DMS 273 (cell line): ENCODE measurements around the gene FOXI3.
"Not testable (repeated sequence)": the region's sequence is repeated elsewhere in the genome, so short reads cannot be mapped to it uniquely, and the experiment has no call there.

Source experiments
- DNase-seq: peaks from one replicate; lab custom pipeline; 2025; ENCODE audit not compliant: unreplicated experiment; lab: John Stamatoyannopoulos, UW

FOXI3 gene

DNA sequence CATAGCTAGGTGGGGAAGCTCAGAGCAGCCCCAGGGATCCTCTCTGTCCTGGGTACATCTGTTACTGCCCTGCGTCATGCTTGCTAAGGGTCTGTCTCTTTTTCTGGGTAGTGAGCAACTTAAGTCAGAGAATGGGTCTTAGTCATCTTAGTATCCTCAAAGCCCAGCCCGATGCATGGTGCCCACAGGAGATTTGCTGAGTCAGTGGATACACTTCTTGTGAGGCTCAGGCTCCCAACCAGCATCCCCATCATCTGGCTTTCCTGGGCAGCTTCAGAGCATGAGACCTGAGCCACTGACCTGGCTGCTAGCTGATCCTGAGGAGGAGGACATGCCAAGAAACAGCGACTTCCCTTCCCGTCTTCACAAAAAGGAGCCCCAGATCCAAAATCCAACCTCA, 10.0 kb downstream of the FOXI3 start:
- DNase-seq: no peak

DNA sequence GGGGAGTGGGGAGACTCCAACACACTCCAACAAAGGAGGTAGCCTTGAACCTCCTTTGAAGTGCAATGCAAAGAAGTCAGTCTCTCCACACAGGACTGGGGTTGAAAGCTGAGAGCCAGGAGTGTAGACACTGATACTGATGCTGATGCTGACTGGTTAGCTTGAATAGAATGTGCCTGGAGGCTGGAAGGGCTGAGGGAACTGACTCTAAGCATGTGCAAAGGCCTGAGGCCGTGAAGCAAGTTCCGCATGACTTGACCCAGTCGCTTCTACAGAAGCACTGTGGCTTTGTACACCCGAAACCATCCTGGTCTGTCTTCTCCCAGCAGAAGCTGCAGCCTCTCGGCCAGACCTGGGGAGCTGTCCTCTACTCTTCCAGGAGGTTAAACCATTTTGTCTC, 10.4 kb downstream of the FOXI3 start:
- DNase-seq: no peak

DNA sequence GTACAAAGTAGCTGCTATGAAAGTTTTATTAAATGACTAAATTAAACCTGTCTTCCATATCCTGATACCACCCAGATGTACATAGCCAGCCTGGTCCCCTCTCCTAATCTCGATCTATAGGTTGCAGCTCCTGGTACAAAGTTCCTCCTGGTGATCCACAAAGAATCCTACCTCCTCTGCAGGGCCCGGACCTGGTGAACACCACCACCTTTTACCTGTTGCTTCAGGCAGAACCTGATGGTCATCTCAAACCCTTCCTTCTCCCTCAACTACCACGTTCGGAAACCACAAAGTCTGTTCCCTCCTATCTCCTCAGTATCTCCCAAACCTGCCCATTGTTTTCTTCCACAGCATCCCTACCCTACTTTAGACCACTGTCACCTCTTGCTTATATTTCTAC, 15.5 kb downstream of the FOXI3 start:
- DNase-seq: no peak

DNA sequence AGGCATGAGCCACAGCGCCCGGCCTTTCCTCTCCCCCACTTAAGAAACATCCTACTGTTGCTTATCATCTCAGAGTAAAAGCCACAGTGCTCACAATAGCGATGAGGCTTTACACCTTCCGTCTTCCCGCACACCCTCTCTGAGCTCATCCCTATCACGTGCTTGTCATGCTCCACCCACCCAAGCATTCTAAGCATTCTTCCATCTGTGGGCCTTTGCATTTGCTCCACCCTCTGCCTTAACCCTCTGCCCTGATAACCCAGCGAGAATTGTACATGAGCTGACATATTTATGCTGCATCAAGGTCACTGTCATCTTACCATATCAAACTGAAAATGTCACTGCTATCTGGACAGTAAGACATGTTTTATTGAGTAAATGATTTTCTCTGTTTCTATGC, 22.6 kb downstream of the FOXI3 start:
- no peak for DNase-seq

DNA sequence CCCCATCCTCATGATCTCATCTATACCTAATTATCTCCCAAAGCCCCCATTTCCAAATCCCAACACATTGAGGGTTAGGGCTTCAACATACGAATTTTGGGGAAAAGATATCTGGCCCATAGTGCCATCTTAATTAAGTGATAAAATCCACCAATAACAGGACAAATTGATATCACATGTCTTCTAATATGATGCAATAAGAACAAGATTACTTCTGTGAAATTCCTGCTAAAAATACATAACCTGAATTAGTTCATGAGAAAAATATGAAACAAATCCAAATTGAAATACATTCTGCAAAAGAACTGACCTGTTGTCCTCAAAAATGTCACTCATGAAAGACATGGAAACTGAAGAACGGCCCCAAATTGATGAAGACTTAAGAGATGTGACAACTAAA, 28.8 kb downstream of the FOXI3 start:
- DNase-seq: no peak

DNA sequence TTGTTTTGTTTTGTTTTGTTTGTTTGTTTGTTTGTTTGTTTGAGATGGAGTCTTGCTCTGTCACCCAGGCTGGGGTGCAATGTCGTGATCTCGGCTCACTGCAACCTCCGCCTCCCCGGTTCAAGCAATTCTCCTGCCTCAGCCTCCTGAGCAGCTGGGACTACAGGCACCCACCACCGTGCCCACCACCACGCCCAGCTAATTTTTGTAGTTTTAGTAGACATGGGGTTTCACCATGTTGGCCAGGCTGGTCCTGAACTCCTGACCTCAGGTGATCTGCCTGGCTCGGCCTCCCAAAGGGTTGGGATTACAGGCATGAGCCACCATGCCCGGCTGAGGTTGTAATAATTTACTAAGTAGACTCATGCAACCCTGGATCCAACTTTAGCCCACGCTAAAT, 33.4 kb downstream of the FOXI3 start:
- not testable (repeated sequence) for DNase-seq

DNA sequence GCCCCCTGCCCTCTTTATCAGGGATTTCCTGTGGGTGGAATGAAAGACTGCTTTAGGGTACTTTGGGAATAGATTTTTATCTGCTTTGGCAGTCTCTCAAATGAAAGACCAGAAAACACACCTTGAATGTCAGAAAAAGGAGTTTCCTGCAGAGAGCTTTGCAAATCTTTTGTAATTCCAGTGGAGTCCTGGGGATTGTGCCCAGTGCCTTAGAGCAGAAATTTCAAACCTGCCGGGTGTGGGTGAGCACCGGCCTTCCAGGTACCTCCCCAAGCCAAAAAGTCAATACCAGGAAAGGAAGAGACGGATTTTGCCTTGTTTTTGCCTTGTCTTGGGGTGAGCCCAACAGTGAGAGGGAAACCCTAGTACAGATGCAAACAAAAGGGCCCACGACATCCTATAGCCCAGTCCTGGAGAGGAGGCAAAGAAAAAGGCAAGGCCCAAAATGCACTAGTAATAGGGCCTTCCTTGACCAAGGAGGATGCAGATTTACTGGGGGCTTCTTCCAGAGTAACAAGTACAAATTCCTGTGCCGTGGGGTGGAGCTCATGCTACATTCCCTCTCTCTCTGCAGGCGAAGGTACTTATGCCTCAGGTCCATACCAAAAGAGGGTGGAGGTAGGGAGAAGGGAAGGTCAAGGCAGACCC, 36.4 kb downstream of the FOXI3 start:
- no peak for DNase-seq

DNA sequence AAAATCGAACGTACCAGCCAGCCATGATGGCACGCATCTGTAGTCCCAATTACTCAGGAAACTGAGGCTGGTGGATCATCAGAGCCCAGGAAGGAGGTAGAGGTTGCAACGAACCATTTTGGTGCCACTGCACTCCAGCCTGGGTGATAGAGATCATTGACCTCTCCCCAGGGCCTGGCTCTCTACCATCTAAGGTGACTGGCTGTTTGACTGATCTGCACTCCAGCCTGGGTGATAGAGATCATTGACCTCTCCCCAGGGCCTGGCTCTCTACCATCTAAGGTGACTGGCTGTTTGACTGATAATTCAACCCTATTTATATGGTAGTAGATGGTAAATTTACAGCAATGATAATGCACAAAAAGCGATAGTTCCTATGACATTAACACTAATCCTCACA, 43.6 kb downstream of the FOXI3 start:
- not testable (repeated sequence) for DNase-seq

DNA sequence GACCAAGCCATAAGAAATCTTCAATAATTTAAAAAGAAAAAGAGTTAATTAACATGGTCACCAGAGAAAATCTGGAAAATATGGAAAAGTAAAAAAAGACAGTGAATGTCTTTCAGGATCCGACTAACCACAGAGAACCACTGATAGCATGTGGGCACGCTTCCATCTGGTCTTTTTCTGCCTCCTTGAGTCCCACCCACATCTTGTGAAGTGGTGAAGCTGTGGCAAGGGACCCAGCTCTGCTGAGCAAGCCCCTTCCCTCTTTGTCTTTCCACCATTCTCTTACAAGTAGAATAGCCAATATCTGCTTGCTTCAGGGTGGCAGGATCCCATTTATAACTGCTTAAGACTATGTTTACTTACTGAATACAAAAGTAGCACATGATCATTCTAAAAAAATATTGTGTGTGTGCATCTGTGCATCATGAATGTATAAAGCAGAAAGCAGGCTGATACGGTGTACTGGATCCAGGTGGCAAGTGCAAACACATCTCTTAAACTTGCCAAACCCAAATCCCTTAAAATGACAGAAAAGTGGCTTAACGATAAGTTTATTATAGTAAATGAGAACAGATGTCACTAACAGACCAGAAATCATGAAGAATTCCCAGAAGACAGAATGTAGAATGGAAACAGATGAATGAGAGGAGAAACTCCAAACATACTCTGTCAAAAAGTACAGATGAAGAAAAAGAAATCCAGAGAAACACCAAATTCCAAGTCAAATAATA, 52.3 kb downstream of the FOXI3 start:
- DNase-seq: peak; percentile 30

DNA sequence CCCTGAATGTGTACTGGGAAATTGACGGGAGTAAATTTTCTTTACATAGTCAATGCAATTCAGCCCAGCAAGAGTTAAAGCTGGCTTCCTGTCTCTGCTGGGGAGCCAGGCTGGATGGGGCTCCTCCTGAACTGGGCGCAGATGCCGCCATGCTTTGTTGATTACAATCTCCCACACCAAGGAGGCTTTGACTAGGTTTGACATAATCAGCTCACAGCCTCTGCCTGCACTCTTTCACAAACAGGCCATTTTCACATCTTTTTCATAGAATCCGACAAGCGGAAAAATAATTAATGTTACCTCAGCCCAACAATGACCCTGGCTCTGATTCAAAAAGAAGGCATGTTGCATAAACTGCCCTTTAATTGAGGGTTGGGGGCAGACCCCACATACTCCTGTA, 54.3 kb downstream of the FOXI3 start:
- DNase-seq: no peak
